ENCODE measurements around the gene IFI35. TPM values are rescaled to one million over a fixed set of nuclear protein-coding genes. Genes with fewer than 3 reads are reported as not detected.
"Not testable (repeated sequence)": the region's sequence is repeated elsewhere in the genome, so short reads cannot be mapped to it uniquely, and the experiment has no call there.

IFI35 gene
- total RNA-seq, 1 experiment from 2014 or later = 9.4 TPM

DNA sequence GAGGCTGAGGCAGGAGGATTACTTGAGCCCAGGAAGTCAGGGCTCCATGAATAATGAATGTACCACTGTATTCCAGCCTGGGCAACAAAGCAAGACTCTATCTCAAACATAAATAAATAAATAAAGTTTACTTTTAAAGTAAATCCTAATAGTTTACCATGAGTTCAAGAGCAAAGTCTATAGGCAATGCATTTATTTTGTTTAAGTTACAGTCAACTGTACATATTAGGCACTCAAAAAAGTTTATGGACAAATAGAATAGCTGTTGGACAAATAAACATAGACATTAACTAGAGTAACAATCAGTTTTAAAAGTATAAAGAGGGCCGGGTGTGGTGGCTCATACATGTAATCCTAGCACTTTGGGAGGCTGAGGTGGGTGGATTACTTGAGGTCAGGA lies 38.7 kb upstream of the IFI35 start:
- H3K4me1 Mint-ChIP-seq (ENCODE audit: low read depth, unreplicated experiment) = peaks cover 9% of the 10 kb centered on the region
- H3K4me3 Mint-ChIP-seq (ENCODE audit: unreplicated experiment) = no peak overlapping the region
- POLR2A ChIA-PET = no interaction called here
- Histone ChIP-seq H3K27me3 (replicated peaks; ENCODE audit: control insufficient read depth, insufficient read depth, low read length) (no peaks in the 10 kb centered on the region), H3K4me3 (ENCODE audit: low read depth, low read length) (no peak overlapping the region), H3K9me3 (no peaks in the 10 kb centered on the region), H3K36me3 (ENCODE audit: control insufficient read depth, insufficient read depth, low read length) (no peaks in the 10 kb centered on the region), H3K4me1 (no peaks in the 10 kb centered on the region)
- H3K9me3 Mint-ChIP-seq (ENCODE audit: unreplicated experiment) = no peaks in the 10 kb centered on the region
- TF ChIP-seq, protein P1, sequence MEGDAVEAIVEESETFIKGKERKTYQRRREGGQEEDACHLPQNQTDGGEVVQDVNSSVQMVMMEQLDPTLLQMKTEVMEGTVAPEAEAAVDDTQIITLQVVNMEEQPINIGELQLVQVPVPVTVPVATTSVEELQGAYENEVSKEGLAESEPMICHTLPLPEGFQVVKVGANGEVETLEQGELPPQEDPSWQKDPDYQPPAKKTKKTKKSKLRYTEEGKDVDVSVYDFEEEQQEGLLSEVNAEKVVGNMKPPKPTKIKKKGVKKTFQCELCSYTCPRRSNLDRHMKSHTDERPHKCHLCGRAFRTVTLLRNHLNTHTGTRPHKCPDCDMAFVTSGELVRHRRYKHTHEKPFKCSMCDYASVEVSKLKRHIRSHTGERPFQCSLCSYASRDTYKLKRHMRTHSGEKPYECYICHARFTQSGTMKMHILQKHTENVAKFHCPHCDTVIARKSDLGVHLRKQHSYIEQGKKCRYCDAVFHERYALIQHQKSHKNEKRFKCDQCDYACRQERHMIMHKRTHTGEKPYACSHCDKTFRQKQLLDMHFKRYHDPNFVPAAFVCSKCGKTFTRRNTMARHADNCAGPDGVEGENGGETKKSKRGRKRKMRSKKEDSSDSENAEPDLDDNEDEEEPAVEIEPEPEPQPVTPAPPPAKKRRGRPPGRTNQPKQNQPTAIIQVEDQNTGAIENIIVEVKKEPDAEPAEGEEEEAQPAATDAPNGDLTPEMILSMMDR (IDR thresholded peaks at IDR 0.05; ENCODE audit: insufficient read depth in 1 of 2, low read depth in 1 of 2, low read length in 1 of 2, severe bottlenecking in 1 of 2, unreplicated experiment in 1 of 2) = no peak
- no peaks in the 10 kb centered on the region for H3K27me3 Mint-ChIP-seq (ENCODE audit: insufficient read depth, unreplicated experiment)
- H3K27ac Mint-ChIP-seq (ENCODE audit: unreplicated experiment) = no peak overlapping the region
- intact Hi-C loops (cut with micrococcal nuclease; ENCODE audit: unreplicated experiment) = no loop called here
- CTCF ChIA-PET = no interaction called here
- BruUV-seq (replicated peaks) = no TSS peak
- DNase-seq = no peak
- H3K36me3 Mint-ChIP-seq (ENCODE audit: insufficient read depth, unreplicated experiment) = peaks cover 16% of the 10 kb centered on the region

DNA sequence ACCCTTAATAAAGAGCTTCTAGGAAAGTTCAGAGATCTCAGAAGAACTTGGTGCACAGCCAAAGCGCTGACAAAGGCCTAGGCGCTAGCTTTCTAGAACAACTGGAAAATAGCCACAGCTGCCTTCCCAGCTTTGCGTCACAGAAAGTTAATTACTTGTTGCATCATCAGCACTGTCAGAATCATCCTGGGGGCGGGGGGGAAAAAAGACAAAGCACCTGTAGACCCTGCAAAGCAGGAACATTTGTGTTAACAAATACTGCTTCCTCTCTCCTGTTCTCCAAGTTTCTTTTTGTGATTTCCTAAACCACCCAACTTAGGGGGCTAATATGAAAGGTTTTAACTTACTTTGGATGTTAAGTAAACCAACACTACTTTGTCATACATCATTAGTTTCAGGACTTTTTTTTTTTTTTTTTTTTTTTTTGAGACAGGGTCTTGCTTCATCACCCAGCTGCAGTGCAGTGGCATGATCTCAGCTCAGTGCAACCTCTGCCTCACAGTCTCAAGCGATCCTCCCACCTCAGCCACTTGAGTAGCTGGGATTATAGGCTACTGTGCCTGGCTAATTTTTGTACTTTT lies 37.5 kb upstream of the IFI35 start:
- Histone ChIP-seq H3K4me3 (ENCODE audit: low read depth, low read length) (no peak overlapping the region), H3K4me1 (no peaks in the 10 kb centered on the region), H3K9me3 (no peaks in the 10 kb centered on the region), H3K27me3 (replicated peaks; ENCODE audit: control insufficient read depth, insufficient read depth, low read length) (no peaks in the 10 kb centered on the region), H3K36me3 (ENCODE audit: control insufficient read depth, insufficient read depth, low read length) (no peaks in the 10 kb centered on the region)
- Mint-ChIP-seq H3K27ac (ENCODE audit: unreplicated experiment) (no peak overlapping the region), H3K4me3 (ENCODE audit: unreplicated experiment) (no peak overlapping the region), H3K27me3 (ENCODE audit: insufficient read depth, unreplicated experiment) (no peaks in the 10 kb centered on the region), H3K9me3 (ENCODE audit: unreplicated experiment) (no peaks in the 10 kb centered on the region), H3K36me3 (ENCODE audit: insufficient read depth, unreplicated experiment) (peaks cover 7% of the 10 kb centered on the region), H3K4me1 (ENCODE audit: low read depth, unreplicated experiment) (no peaks in the 10 kb centered on the region)
- ChIA-PET CTCF (interaction anchor here (0.6 to 1.7 kb wide), 2 partner anchors 29 to 145 kb away, joined by 3 to 4 read pairs; partner anchors contain the start of gene RPL27), POLR2A (interaction anchor here (0.5 to 0.9 kb wide), 4 partner anchors 9 to 392 kb away, joined by 3 to 5 read pairs (median 4); partner anchors contain the start of gene TUBG1)
- TF ChIP-seq, protein P1 (IDR thresholded peaks at IDR 0.05; ENCODE audit: insufficient read depth in 1 of 2, low read depth in 1 of 2, low read length in 1 of 2, severe bottlenecking in 1 of 2, unreplicated experiment in 1 of 2) = no peak
- intact Hi-C loops (cut with micrococcal nuclease; ENCODE audit: unreplicated experiment) = no loop called here
- no TSS peak for BruUV-seq (replicated peaks)
- no peak for DNase-seq

- no TSS peak for BruUV-seq (replicated peaks)
- intact Hi-C loops (cut with micrococcal nuclease; ENCODE audit: unreplicated experiment) = no loop called here
- no peaks in the 10 kb centered on the region for H3K9me3 ChIP-seq
- H3K4me1 ChIP-seq = no peaks in the 10 kb centered on the region
- DNase-seq = no peak
- ChIA-PET CTCF (no interaction called here), POLR2A (interaction anchor here (0.7 kb wide), 1 partner anchor 26 kb away, joined by 3 read pairs; the partner anchor contains the start of gene RPL27)
- TF ChIP-seq, protein P1 (IDR thresholded peaks at IDR 0.05; ENCODE audit: insufficient read depth in 1 of 2, low read depth in 1 of 2, low read length in 1 of 2, severe bottlenecking in 1 of 2, unreplicated experiment in 1 of 2) = no peak
- Mint-ChIP-seq H3K9me3 (ENCODE audit: unreplicated experiment) (no peaks in the 10 kb centered on the region), H3K36me3 (ENCODE audit: insufficient read depth, unreplicated experiment) (peaks cover 6% of the 10 kb centered on the region), H3K4me3 (ENCODE audit: unreplicated experiment) (no peak overlapping the region), H3K4me1 (ENCODE audit: low read depth, unreplicated experiment) (no peaks in the 10 kb centered on the region), H3K27ac (ENCODE audit: unreplicated experiment) (no peak overlapping the region), H3K27me3 (ENCODE audit: insufficient read depth, unreplicated experiment) (no peaks in the 10 kb centered on the region)
- H3K36me3 ChIP-seq (ENCODE audit: control insufficient read depth, insufficient read depth, low read length) = no peaks in the 10 kb centered on the region
- no peak overlapping the region for H3K4me3 ChIP-seq (ENCODE audit: low read depth, low read length)
- H3K27me3 ChIP-seq (replicated peaks; ENCODE audit: control insufficient read depth, insufficient read depth, low read length) = no peaks in the 10 kb centered on the region
Observed at GRCh38 chr17:42971589-42971988, 35.0 kb upstream of the IFI35 start.

- intact Hi-C loops (cut with micrococcal nuclease; ENCODE audit: unreplicated experiment); POLR2A ChIA-PET; H3K4me1 Mint-ChIP-seq (ENCODE audit: low read depth, unreplicated experiment); H3K9me3 ChIP-seq; H3K27me3 Mint-ChIP-seq (ENCODE audit: insufficient read depth, unreplicated experiment); H3K4me3 Mint-ChIP-seq (ENCODE audit: unreplicated experiment); H3K9me3 Mint-ChIP-seq (ENCODE audit: unreplicated experiment); H3K27ac Mint-ChIP-seq (ENCODE audit: unreplicated experiment); CTCF ChIA-PET; H3K36me3 ChIP-seq (ENCODE audit: control insufficient read depth, insufficient read depth, low read length); H3K27me3 ChIP-seq (replicated peaks; ENCODE audit: control insufficient read depth, insufficient read depth, low read length); DNase-seq; H3K4me3 ChIP-seq (ENCODE audit: low read depth, low read length); H3K36me3 Mint-ChIP-seq (ENCODE audit: insufficient read depth, unreplicated experiment); H3K4me1 ChIP-seq; BruUV-seq (replicated peaks): not testable (repeated sequence)
Observed at GRCh38 chr17:42973323-42973722, 33.3 kb upstream of the IFI35 start.

All from Caco-2 (cell line).